Effector memory CD8-positive, alpha-beta T cell (primary cell): ENCODE results near the gene RBP4.

Experiments used
- ATAC-seq: fragments of 150-1000 bp; cut with Tn5 transposase; replicated peaks from 2 replicates; pipeline ENCODE4 v1.10.0; 2021; ENCODE audit warnings: mild to moderate bottlenecking, moderate library complexity
- DNase-seq, 3 experiments: peaks; one replicate each; pipeline ENCODE4 v3.0.0; 2021
- H3K27ac Mint-ChIP-seq, 2 donors: one replicate each; pipeline ENCODE4 v1.8.0; 2022; ENCODE audit warnings: mild to moderate bottlenecking in 2 of 2, mixed read lengths in 2 of 2, moderate library complexity in 2 of 2
- H3K27me3 Mint-ChIP-seq, 2 donors: one replicate each; pipeline ENCODE4 v1.8.0; 2022; ENCODE audit warnings: mixed read lengths in 2 of 2
- H3K36me3 Mint-ChIP-seq: one replicate; pipeline ENCODE4 v1.8.0; 2022; ENCODE audit warnings: mild to moderate bottlenecking, moderate library complexity, mixed read lengths; ENCODE audit not compliant: insufficient read depth
- H3K4me1 Mint-ChIP-seq, 2 donors: one replicate each; pipeline ENCODE4 v1.8.0; 2022; ENCODE audit warnings: low read depth in 2 of 2, mixed read lengths in 2 of 2
- H3K4me3 Mint-ChIP-seq, 2 donors: one replicate each; pipeline ENCODE4 v1.8.0; 2022; ENCODE audit warnings: mild to moderate bottlenecking in 2 of 2, mixed read lengths in 2 of 2, moderate library complexity in 2 of 2
- H3K9me3 Mint-ChIP-seq, 2 donors: one replicate each; pipeline ENCODE4 v1.8.0; 2022; ENCODE audit warnings: mixed read lengths in 2 of 2
- total RNA-seq, 9 experiments: gene quantifications; one replicate each; lab custom pipeline; 2026; lab: John Stamatoyannopoulos, UW

RBP4 gene
- total RNA-seq: 0 reads per million in 9 experiments

GRCh38 chr10:93601146-93601773 is at the start of gene RBP4:
Gene RBP4 (minus strand): TSS chr10:93601235. CDS start chr10:93601028, 207 bp downstream.
- Mint-ChIP-seq H3K4me3 (no peak within 1 kb of the TSS), H3K9me3 (no peaks in the 10 kb centered on the region), H3K4me1 (no peaks in the 10 kb centered on the region), H3K27me3 (peaks cover 33 to 54% of the 10 kb centered on the region in 2 donors), H3K36me3 (no peaks in the 10 kb centered on the region), H3K27ac (no peak within 1 kb of the TSS)
- ATAC-seq: no peak
- DNase-seq: no peak

GRCh38 chr10:93639791-93640190 is 38.8 kb upstream of the RBP4 start:
- H3K27me3 Mint-ChIP-seq: peaks cover 12 to 33% of the 10 kb centered on the region in 2 donors
- DNase-seq (no peak), ATAC-seq (no peak)
- H3K36me3 Mint-ChIP-seq: no peaks in the 10 kb centered on the region
- no peak overlapping the region for H3K4me3 Mint-ChIP-seq
- no peaks in the 10 kb centered on the region for H3K4me1 Mint-ChIP-seq
- H3K27ac Mint-ChIP-seq: no peak overlapping the region
- no peaks in the 10 kb centered on the region for H3K9me3 Mint-ChIP-seq

- no peaks in the 10 kb centered on the region for H3K9me3 Mint-ChIP-seq
- H3K27me3 Mint-ChIP-seq: peaks cover 29 to 44% of the 10 kb centered on the region in 2 donors
- H3K4me1 Mint-ChIP-seq: peaks cover 0 to 3% of the 10 kb centered on the region in 2 donors
- no peak for ATAC-seq
- DNase-seq: no peak
- no peak overlapping the region for H3K27ac Mint-ChIP-seq
- no peak overlapping the region for H3K4me3 Mint-ChIP-seq
- no peaks in the 10 kb centered on the region for H3K36me3 Mint-ChIP-seq
Measured at GRCh38 chr10:93630625-93631557, 29.9 kb upstream of the RBP4 start.

GRCh38 chr10:93629647-93630305 is 28.7 kb upstream of the RBP4 start:
- no peak for ATAC-seq
- H3K27me3 Mint-ChIP-seq: peaks cover 34 to 54% of the 10 kb centered on the region in 2 donors
- no peaks in the 10 kb centered on the region for H3K36me3 Mint-ChIP-seq
- H3K27ac Mint-ChIP-seq: no peak overlapping the region
- no peaks in the 10 kb centered on the region for H3K9me3 Mint-ChIP-seq
- no peak overlapping the region for H3K4me3 Mint-ChIP-seq
- no peak for DNase-seq
- H3K4me1 Mint-ChIP-seq: peaks cover 0 to 3% of the 10 kb centered on the region in 2 donors

GRCh38 chr10:93628858-93629257 is 27.8 kb upstream of the RBP4 start:
- H3K4me3 Mint-ChIP-seq: no peak overlapping the region
- ATAC-seq (no peak), DNase-seq (no peak)
- H3K27ac Mint-ChIP-seq: no peak overlapping the region
- H3K27me3 Mint-ChIP-seq: peaks cover 34 to 63% of the 10 kb centered on the region in 2 donors
- H3K9me3 Mint-ChIP-seq: no peaks in the 10 kb centered on the region
- H3K36me3 Mint-ChIP-seq: no peaks in the 10 kb centered on the region
- peaks cover 0 to 3% of the 10 kb centered on the region in 2 donors for H3K4me1 Mint-ChIP-seq

GRCh38 chr10:93622942-93623341 is 21.9 kb upstream of the RBP4 start:
- Mint-ChIP-seq H3K4me1 (no peaks in the 10 kb centered on the region), H3K27me3 (peaks cover 12 to 42% of the 10 kb centered on the region in 2 donors), H3K36me3 (no peaks in the 10 kb centered on the region), H3K27ac (no peak overlapping the region), H3K9me3 (no peaks in the 10 kb centered on the region), H3K4me3 (no peak overlapping the region)
- DNase-seq (no peak), ATAC-seq (no peak)

- Mint-ChIP-seq H3K27me3 (peaks cover 12 to 47% of the 10 kb centered on the region in 2 donors), H3K36me3 (no peaks in the 10 kb centered on the region), H3K9me3 (no peaks in the 10 kb centered on the region), H3K4me3 (no peak overlapping the region), H3K27ac (no peak overlapping the region), H3K4me1 (no peaks in the 10 kb centered on the region)
- ATAC-seq (no peak), DNase-seq (no peak)
Measured at GRCh38 chr10:93620925-93621324, 19.9 kb upstream of the RBP4 start.

GRCh38 chr10:93615576-93616235 is 14.7 kb upstream of the RBP4 start:
- Mint-ChIP-seq H3K4me3 (no peak overlapping the region), H3K27ac (no peak overlapping the region)
- no peak for DNase-seq

GRCh38 chr10:93614101-93614825 is 13.2 kb upstream of the RBP4 start:
- H3K9me3 Mint-ChIP-seq: no peaks in the 10 kb centered on the region
- DNase-seq (no peak), ATAC-seq (no peak)
- H3K4me3 Mint-ChIP-seq: no peak overlapping the region
- peaks cover 2 to 26% of the 10 kb centered on the region in 2 donors for H3K27me3 Mint-ChIP-seq
- no peaks in the 10 kb centered on the region for H3K36me3 Mint-ChIP-seq
- no peaks in the 10 kb centered on the region for H3K4me1 Mint-ChIP-seq
- H3K27ac Mint-ChIP-seq: no peak overlapping the region

More at GRCh38 chr10:93615576-93616235, 14.7 kb upstream of the RBP4 start:
- Mint-ChIP-seq H3K9me3 (no peaks in the 10 kb centered on the region), H3K27me3 (peaks cover 0 to 24% of the 10 kb centered on the region in 2 donors), H3K4me1 (no peaks in the 10 kb centered on the region), H3K36me3 (no peaks in the 10 kb centered on the region)
- no peak for ATAC-seq

GRCh38 chr10:93613126-93613525 is 12.1 kb upstream of the RBP4 start:
- Mint-ChIP-seq H3K27me3 (peaks cover 8 to 31% of the 10 kb centered on the region in 2 donors), H3K27ac (no peak overlapping the region), H3K36me3 (no peaks in the 10 kb centered on the region), H3K4me3 (no peak overlapping the region), H3K9me3 (no peaks in the 10 kb centered on the region), H3K4me1 (no peaks in the 10 kb centered on the region)
- no peak for ATAC-seq
- DNase-seq: no peak

- ATAC-seq (no peak), DNase-seq (no peak)
- Mint-ChIP-seq H3K4me1 (no peaks in the 10 kb centered on the region), H3K9me3 (no peaks in the 10 kb centered on the region), H3K36me3 (no peaks in the 10 kb centered on the region), H3K27me3 (peaks cover 13 to 31% of the 10 kb centered on the region in 2 donors), H3K27ac (no peak within 1 kb of the TSS), H3K4me3 (no peak within 1 kb of the TSS)
Measured at GRCh38 chr10:93612311-93612710, 11.3 kb upstream of the RBP4 start, which contains the start of gene PDE6C. Gene PDE6C (plus strand): TSS chr10:93612537. CDS start chr10:93612726, 189 bp downstream.

GRCh38 chr10:93608421-93608820 is 7.4 kb upstream of the RBP4 start:
- Mint-ChIP-seq H3K9me3 (peaks cover 0 to 1% of the 10 kb centered on the region in 2 donors), H3K36me3 (no peaks in the 10 kb centered on the region), H3K4me1 (no peaks in the 10 kb centered on the region), H3K4me3 (no peak overlapping the region), H3K27me3 (peaks cover 34 to 47% of the 10 kb centered on the region in 2 donors), H3K27ac (no peak overlapping the region)
- ATAC-seq (no peak), DNase-seq (no peak)
